ENCODE measurements around the gene LCN12.

Gene LCN12

GRCh38 chr9:136941231-136942111 is 10.6 kb upstream of the LCN12 start:
- no peak overlapping the region for H3K4me3 ChIP-seq (ENCODE audit: low read depth in 1 of 2, low read length in 2 of 2)

DNA sequence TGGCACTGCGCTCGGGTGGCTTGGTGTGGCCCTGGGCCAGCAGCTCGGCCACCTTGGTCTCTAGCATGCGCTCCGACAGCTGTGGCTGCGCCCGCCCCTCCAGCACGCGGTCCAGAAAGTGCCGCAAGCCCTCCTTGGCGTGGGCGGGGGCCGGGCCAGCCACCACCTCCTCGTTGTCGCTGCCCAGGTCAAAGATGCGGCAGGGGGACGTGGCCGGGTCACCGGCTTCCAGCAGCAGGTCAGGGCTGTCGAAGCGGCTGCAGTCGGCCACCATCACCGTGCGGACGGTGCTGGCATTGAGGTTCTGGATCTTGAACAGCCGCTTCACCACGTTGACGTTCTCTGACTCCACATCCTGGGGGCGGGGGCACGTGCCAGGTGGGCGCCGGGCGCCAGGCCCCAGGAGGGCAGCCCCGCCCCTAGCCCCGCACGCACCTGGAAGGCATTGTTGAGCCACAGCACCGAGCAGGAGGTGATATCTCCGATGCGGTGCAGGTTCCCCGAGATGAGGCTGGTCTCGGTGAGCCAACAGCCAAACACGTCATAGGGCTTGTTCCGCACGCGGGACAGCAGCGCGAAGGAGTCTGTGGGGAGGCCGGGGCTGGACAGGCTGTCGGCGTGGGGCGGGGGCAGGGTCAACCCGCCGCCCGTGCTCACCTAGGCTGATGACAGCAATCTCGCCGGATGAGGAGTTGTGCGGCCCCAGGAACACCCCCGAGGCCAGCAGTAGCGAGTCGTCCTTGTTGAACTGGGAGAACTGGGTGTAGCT is 9.8 kb upstream of the LCN12 start:
- H3K36me3 ChIP-seq (ENCODE audit: control insufficient read depth in 1 of 2, insufficient read depth in 2 of 2, low read length in 2 of 2), result peaks cover 13 to 47% of the 10 kb centered on the region in 2 donors
- no peak overlapping the region for H3K4me3 ChIP-seq (ENCODE audit: low read depth in 1 of 2, low read length in 2 of 2)
- H3K27me3 ChIP-seq (ENCODE audit: low read depth, low read length), result no peaks in the 10 kb centered on the region
- no peak overlapping the region for H3K27ac ChIP-seq (ENCODE audit: low read length)
- H3K4me1 ChIP-seq (ENCODE audit: control insufficient read depth in 1 of 2, insufficient read depth in 2 of 2, low read length in 2 of 2), result peaks cover 0 to 15% of the 10 kb centered on the region in 2 donors
- H3K9me3 ChIP-seq (ENCODE audit: control insufficient read depth in 1 of 2, low read length in 2 of 2), result no peaks in the 10 kb centered on the region

More at GRCh38 chr9:136941231-136942111, 10.6 kb upstream of the LCN12 start:
- Histone ChIP-seq H3K27ac (ENCODE audit: low read length) (no peak overlapping the region), H3K9me3 (ENCODE audit: control insufficient read depth in 1 of 2, low read length in 2 of 2) (no peaks in the 10 kb centered on the region), H3K4me1 (ENCODE audit: control insufficient read depth in 1 of 2, insufficient read depth in 2 of 2, low read length in 2 of 2) (peaks cover 0 to 15% of the 10 kb centered on the region in 2 donors), H3K27me3 (ENCODE audit: low read depth, low read length) (no peaks in the 10 kb centered on the region), H3K36me3 (ENCODE audit: control insufficient read depth in 1 of 2, insufficient read depth in 2 of 2, low read length in 2 of 2) (peaks cover 13 to 48% of the 10 kb centered on the region in 2 donors)

DNA sequence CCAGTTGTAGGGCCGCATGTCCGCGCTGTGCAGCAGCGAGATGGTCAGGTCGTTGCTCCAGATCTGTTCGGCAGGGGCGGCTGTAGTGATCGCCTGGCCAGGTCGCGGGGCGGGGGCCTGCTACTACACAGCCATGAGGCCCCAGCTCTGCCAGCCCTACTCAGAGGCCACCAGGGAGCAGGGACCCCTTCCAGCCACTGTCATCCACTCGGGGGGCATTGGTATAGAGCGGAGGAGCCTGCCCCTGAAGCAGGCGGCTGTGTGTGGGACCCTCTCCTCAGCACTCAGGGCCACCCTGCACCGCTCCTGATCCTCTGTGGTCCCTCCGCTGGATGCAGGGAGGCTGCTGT is 9.2 kb upstream of the LCN12 start:
- H3K27ac ChIP-seq (ENCODE audit: low read length), result no peak overlapping the region
- peaks cover 0 to 15% of the 10 kb centered on the region in 2 donors for H3K4me1 ChIP-seq (ENCODE audit: control insufficient read depth in 1 of 2, insufficient read depth in 2 of 2, low read length in 2 of 2)
- H3K9me3 ChIP-seq (ENCODE audit: control insufficient read depth in 1 of 2, low read length in 2 of 2), result no peaks in the 10 kb centered on the region
- H3K4me3 ChIP-seq (ENCODE audit: low read depth in 1 of 2, low read length in 2 of 2), result peak overlapping the region in 1 of 2 donors; percentile 95
- H3K27me3 ChIP-seq (ENCODE audit: low read depth, low read length), result no peaks in the 10 kb centered on the region
- peaks cover 13 to 42% of the 10 kb centered on the region in 2 donors for H3K36me3 ChIP-seq (ENCODE audit: control insufficient read depth in 1 of 2, insufficient read depth in 2 of 2, low read length in 2 of 2)

DNA sequence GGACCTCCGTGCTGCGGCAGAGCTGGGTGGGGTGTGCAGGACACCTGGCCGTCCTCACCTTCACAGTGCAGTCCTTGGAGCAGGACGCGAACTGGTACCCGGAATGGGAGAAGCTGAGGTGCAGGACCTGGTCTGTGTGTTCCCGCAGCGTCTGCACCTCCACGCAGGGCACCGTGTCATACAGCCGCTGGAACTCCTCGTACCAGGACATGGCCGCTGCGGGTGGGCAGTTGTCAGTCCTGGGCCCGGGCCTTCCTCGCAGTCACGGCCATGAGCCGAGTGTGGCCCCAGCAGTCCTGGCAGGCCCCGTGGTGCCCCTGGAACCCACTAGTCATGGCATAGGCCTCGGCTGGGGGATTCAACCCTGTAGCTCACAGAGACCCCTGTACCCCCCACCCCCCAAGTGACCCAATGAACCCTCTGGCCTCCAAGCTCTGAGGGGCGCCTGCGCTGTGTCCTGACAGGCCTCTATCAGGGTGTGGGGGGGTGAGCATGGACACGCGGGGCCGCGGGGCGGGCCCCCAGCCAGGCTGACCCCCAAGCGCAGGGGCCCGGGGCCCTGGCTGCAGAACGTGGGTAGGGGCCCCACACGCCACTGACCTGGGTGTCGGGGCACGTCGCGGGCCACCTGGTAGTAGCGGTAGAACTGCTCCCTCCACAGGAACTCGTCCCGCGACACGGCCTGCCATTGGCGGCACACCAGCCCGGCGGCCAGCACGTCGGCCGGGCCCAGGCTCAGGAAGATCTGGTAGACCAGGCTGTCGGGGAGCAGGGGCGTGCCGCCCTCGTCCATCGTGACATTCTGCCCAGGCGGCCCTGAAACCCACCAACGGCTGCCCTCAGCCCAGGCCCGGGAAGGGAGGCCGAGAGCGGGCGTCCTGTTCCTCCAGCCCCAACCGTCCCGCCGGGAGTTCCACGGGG is 8.5 kb upstream of the LCN12 start:
- Histone ChIP-seq H3K36me3 (ENCODE audit: control insufficient read depth in 1 of 2, insufficient read depth in 2 of 2, low read length in 2 of 2) (peaks cover 13 to 42% of the 10 kb centered on the region in 2 donors), H3K4me3 (ENCODE audit: low read depth in 1 of 2, low read length in 2 of 2) (peak overlapping the region; percentile 56 to 95), H3K27me3 (ENCODE audit: low read depth, low read length) (no peaks in the 10 kb centered on the region), H3K4me1 (ENCODE audit: control insufficient read depth in 1 of 2, insufficient read depth in 2 of 2, low read length in 2 of 2) (peaks cover 0 to 15% of the 10 kb centered on the region in 2 donors), H3K9me3 (ENCODE audit: control insufficient read depth in 1 of 2, low read length in 2 of 2) (no peaks in the 10 kb centered on the region), H3K27ac (ENCODE audit: low read length) (peak overlapping the region; percentile 23)

DNA sequence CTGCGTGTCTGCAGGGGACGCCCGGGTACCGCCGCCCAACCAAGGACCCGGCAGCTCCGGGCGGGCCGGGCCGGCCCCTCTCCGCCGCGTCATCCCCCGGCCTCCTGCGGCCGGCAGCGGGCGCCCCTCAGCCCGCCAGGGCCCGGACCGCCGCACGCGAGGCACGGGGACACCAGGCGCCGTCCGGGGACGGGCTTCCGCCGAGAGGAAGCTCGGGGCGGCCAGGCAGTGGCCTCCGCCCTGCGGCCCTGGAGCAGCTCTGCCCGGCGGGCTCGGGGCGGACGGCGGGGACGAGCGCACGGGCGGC is 7.9 kb upstream of the LCN12 start:
- no peaks in the 10 kb centered on the region for H3K27me3 ChIP-seq (ENCODE audit: low read depth, low read length)
- no peaks in the 10 kb centered on the region for H3K9me3 ChIP-seq (ENCODE audit: control insufficient read depth in 1 of 2, low read length in 2 of 2)
- peaks cover 13 to 39% of the 10 kb centered on the region in 2 donors for H3K36me3 ChIP-seq (ENCODE audit: control insufficient read depth in 1 of 2, insufficient read depth in 2 of 2, low read length in 2 of 2)
- peaks cover 0 to 16% of the 10 kb centered on the region in 2 donors for H3K4me1 ChIP-seq (ENCODE audit: control insufficient read depth in 1 of 2, insufficient read depth in 2 of 2, low read length in 2 of 2)
- peak overlapping the region; percentile 56 to 95 for H3K4me3 ChIP-seq (ENCODE audit: low read depth in 1 of 2, low read length in 2 of 2)
- H3K27ac ChIP-seq (ENCODE audit: low read length), result peak overlapping the region; percentile 23

- Histone ChIP-seq H3K36me3 (ENCODE audit: control insufficient read depth in 1 of 2, insufficient read depth in 2 of 2, low read length in 2 of 2) (peaks cover 12 to 34% of the 10 kb centered on the region in 2 donors), H3K9me3 (ENCODE audit: control insufficient read depth in 1 of 2, low read length in 2 of 2) (no peaks in the 10 kb centered on the region), H3K4me3 (ENCODE audit: low read depth in 1 of 2, low read length in 2 of 2) (peak within 1 kb of the TSS; percentile 56 to 95), H3K27ac (ENCODE audit: low read length) (peak within 1 kb of the TSS; percentile 23), H3K27me3 (ENCODE audit: low read depth, low read length) (no peaks in the 10 kb centered on the region), H3K4me1 (ENCODE audit: control insufficient read depth in 1 of 2, insufficient read depth in 2 of 2, low read length in 2 of 2) (peaks cover 0 to 20% of the 10 kb centered on the region in 2 donors)
Observed at GRCh38 chr9:136944519-136945332, 7.3 kb upstream of the LCN12 start, which contains the start of the genes C8G and FBXW5. TSS of gene C8G (plus strand) at chr9:136945243. CDS start at chr9:136945321, 78 bp downstream. TSS of gene FBXW5 (minus strand) at chr9:136944738. CDS start at chr9:136944083, 655 bp downstream.

DNA sequence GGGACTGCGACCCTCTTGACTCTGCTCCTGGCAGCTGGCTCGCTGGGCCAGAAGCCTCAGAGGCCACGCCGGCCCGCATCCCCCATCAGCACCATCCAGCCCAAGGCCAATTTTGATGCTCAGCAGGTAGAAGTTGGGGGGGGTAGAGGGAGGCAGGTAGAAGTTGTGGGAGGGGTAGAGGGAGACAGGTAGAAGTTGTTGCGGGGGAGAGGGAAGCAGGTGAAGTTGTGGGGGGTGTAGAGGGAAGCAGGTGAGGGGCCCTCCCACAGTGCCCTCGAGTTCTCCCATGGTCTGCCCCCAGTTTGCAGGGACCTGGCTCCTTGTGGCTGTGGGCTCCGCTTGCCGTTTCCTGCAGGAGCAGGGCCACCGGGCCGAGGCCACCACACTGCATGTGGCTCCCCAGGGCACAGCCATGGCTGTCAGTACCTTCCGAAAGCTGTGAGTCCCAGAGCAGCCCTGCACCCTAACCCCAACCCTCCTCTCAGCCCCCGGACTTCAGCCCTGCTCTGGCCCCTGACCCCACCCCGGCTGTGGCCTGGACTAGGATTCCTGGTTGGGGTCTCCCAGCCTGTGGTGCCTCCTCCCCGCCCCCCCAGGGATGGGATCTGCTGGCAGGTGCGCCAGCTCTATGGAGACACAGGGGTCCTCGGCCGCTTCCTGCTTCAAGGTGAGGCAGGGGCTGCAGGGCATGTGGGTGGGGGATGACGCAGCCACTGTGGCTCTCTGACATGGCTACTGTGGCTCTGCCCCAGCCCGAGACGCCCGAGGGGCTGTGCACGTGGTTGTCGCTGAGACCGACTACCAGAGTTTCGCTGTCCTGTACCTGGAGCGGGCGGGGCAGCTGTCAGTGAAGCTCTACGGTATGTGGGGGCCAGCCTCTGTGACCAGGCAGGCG is 6.5 kb upstream of the LCN12 start:
- no peak overlapping the region for H3K4me3 ChIP-seq (ENCODE audit: low read depth in 1 of 2, low read length in 2 of 2)
- H3K27ac ChIP-seq (ENCODE audit: low read length), result no peak overlapping the region
- no peaks in the 10 kb centered on the region for H3K27me3 ChIP-seq (ENCODE audit: low read depth, low read length)
- H3K9me3 ChIP-seq (ENCODE audit: control insufficient read depth in 1 of 2, low read length in 2 of 2), result no peaks in the 10 kb centered on the region
- peaks cover 7 to 25% of the 10 kb centered on the region in 2 donors for H3K36me3 ChIP-seq (ENCODE audit: control insufficient read depth in 1 of 2, insufficient read depth in 2 of 2, low read length in 2 of 2)
- H3K4me1 ChIP-seq (ENCODE audit: control insufficient read depth in 1 of 2, insufficient read depth in 2 of 2, low read length in 2 of 2), result peaks cover 0 to 26% of the 10 kb centered on the region in 2 donors

DNA sequence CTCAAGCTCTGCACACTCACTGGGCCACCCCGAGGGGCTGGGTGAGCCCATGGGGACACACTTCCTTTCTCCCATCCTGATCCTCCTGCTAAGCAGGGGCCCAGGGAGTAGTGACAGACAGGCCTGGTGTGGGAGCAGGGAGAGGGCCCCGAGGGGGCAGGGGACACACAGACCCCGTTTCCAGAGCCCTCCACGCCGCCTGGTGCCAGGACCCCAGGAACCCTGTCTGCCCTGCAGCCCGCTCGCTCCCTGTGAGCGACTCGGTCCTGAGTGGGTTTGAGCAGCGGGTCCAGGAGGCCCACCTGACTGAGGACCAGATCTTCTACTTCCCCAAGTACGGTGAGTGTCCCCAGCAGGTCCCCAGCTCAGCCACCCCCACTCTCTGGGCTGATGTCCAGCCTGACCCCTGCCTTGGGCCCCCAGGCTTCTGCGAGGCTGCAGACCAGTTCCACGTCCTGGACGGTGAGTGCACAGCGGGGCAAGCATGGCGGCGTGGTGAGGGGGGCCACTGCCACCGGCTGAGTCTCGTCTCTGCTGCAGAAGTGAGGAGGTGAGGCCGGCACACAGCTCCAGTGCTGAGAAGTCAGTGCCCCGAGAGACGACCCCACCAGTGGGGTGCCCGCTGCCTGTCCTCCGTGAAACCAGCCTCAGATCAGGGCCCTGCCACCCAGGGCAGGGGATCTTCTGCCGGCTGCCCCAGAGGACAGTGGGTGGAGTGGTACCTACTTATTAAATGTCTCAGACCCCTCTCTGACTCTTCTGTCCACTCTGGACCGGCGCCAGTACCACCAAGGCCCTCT is 5.6 kb upstream of the LCN12 start:
- Histone ChIP-seq H3K27me3 (ENCODE audit: low read depth, low read length) (no peaks in the 10 kb centered on the region), H3K4me3 (ENCODE audit: low read depth in 1 of 2, low read length in 2 of 2) (no peak overlapping the region), H3K4me1 (ENCODE audit: control insufficient read depth in 1 of 2, insufficient read depth in 2 of 2, low read length in 2 of 2) (peaks cover 0 to 28% of the 10 kb centered on the region in 2 donors), H3K36me3 (ENCODE audit: control insufficient read depth in 1 of 2, insufficient read depth in 2 of 2, low read length in 2 of 2) (peaks cover 5 to 17% of the 10 kb centered on the region in 2 donors), H3K27ac (ENCODE audit: low read length) (no peak overlapping the region), H3K9me3 (ENCODE audit: control insufficient read depth in 1 of 2, low read length in 2 of 2) (no peaks in the 10 kb centered on the region)

All from muscle layer of duodenum (tissue), 2 donors.